COR-L47 (cell line): ENCODE measurements around the gene FIG4.
"Not testable (repeated sequence)": the region's sequence is repeated elsewhere in the genome, so short reads cannot be mapped to it uniquely, and the experiment has no call there.

Source experiments
- DNase-seq: peaks from one replicate; lab custom pipeline; 2025; lab: John Stamatoyannopoulos, UW

The FIG4 gene

GRCh38 chr6:109702791-109703190 is 11.7 kb downstream of the FIG4 start:
- DNase-seq: no peak

DNA sequence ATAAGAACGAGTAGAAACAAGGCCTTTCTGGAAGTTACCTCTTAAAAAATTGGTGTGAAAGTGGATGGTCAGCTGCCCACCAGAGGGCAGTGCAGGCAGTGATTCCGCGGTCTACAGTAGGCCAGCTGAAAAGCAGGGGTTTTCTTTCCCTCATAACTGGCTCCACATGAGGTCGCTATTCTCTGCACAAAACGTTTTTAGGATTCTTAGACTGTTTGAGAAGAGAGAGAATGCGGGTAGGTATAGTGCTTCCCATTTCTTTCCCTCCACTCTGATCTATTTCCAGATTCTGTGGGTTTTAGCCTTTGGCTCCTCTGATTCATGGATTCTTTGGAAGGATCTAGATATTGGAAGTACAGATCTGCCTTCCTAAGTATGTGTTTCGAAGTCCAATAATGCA is 14.2 kb downstream of the FIG4 start:
- peak; percentile 70 for DNase-seq

DNA sequence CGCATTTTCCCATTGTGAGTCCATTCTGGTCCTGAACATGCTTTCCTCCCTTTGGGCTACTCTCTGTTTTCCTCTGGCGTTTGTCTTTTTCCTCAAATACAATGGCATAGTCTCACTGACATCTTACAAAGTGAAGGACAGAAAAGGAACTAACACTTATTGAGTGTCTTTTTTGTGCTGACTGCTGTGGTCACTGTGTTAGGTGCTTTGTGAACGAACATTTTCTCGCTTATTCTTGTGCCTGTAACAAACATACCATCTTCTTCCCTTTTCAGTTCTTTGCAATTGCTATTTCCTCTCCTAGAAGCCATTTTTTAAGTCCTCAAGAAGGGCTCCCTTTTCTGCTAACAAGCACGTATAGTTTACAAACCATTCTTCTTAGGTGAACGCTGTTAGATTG is 15.4 kb downstream of the FIG4 start:
- DNase-seq: no peak

DNA sequence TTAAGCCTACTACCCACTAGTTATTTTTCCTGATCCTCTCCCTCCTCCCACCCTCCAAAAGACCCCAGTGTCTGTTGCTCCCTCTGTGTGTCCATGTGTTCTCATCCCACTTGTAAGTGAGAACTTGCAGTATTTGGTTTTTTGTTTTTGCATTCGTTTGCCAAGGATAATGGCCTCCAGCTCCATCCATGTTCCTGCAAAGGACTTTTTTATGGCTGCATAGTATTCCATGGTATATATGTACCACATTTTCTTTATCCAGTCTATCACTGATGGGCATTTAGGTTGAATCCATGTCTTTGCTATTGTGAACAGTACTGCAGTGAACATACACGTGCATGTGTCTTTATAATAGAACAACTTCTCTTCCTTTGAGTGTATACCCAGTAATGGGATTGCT is 17.0 kb downstream of the FIG4 start:
- DNase-seq: not testable (repeated sequence)

DNA sequence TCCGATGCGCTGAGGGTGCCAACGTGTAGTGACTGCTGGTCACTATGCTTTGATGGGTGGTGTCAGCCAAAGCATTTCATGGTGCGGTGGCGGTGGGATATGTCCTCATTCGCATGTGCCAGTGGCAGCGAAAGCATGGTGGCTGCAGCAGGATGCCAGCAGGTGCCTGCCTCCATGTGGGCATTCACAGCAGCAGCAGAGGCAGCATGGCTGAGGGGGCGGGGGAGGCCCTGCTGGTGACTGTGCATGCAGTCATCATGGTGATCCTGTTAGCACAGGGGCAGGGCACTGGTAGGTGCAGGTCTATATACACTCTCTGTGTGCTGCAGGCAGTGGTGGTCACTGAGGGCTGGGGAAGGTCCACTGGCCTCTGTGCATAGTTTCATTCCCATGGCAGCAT is 22.0 kb downstream of the FIG4 start:
- DNase-seq: no peak

- DNase-seq: no peak
These were observed 23.1 kb downstream of the FIG4 start for GRCh38 chr6:109714166-109714565.

DNA sequence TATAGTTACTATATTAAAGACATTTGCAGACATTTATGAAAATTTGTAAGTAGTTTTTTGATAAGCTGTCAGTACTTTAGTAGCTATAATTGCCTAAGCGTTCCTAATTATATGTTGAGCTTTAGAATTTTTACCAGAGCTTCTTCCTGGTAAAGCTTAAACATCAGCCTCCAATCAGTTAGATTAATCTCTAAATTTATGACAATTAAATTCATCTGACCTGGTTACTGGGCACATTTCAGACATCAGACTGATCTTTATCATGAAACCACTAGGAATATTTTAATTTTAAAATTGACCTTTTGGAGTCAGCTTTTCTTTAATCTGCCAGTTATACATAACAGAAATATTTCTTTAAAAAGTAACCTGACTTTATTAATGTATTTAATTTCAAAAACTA is 23.5 kb downstream of the FIG4 start:
- no peak for DNase-seq

GRCh38 chr6:109715616-109716015 is 24.5 kb downstream of the FIG4 start:
- no peak for DNase-seq

GRCh38 chr6:109717971-109718370 is 26.9 kb downstream of the FIG4 start:
- DNase-seq: no peak

DNA sequence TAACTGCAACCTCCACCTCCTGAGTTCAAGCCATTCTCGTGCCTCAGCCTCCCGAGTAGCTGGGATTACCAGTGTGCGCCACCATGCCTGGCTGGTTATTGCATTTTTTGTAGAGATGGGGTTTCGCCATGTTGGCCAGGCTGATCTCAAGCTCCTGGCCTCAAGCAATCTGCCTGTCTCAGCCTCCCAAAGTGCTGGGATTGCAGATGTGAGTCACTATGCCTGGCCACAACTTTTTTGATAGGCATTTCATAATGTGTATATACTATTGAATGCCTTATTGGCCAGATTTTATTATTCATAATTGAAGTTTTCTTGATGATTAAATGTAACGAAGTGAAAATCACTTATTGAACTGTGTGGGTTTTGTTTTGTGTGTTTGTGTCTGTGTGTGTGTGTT is 27.9 kb downstream of the FIG4 start:
- DNase-seq: no peak

DNA sequence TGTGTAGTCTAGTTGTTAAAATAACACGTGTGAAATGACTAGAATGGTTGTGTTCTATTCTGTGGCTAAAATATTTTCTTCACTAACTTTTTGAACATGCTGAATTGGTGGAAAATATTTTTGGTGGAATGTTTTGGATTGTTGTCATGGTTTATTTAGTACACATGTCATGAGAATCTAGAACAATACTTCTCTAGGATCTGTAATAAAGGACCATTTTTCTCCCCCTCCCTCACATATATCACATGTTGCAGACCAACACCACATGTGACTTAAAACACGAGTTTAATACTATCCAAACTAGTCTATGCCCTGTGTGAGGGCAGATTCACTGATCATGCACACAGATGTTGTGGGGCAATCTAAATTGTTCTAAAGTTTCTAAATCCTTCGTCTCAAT is 29.2 kb downstream of the FIG4 start:
- DNase-seq: no peak

DNA sequence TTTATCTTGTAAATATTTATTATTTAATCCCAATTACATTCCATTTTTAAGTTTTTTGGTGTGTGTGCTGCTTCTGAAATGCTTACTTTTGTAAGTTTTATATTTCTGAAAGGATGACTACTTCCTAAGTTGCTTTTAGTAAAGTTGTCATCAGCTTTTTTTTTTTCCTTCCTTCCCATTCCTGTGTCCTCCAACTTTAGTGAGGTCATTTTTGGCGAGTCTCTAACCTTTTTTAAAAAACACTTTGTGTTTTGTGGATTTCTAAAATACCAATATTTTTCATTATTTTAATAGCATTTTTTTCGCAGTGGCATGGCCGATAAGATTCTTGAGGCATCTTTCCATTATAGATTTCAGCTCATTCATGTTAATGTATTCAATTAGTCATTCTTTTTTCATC is 30.9 kb downstream of the FIG4 start:
- no peak for DNase-seq

- DNase-seq: no peak
These were observed 31.6 kb downstream of the FIG4 start for GRCh38 chr6:109722564-109723254.

GRCh38 chr6:109725250-109725649 is 34.2 kb downstream of the FIG4 start:
- not testable (repeated sequence) for DNase-seq

DNA sequence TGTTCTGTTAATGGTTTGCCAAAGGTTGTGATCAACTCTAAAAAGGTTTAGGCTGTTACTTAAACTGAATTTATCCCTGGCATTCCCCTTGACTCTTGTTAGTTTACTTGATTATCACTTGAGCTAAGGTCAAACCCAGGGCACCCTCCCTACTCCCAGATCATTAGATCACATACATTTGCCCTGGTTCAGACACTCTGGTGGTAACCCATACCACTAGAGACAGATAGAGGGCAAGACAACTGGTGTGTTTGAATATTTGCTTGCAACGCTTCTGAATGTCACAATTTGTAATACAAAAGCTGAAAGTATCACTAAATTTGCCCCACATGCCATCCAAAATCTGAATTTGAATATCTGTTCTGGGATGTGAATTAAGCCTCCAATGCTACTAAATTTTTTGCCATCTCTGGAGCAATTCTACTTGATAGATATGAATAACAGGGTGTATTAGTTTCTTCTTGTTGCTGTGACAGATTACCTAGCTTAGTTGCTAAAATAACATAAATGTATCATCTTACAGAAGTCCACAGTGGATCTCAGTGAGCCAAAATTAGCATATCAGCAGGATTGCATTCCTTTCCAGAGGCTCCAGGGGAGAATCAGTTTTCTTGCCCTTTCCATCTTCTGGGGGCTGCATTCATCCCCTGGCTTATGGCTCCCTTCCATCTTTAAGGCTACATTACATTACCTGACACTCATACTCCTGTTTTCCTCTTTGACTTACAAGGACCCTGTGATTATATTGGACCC is 45.4 kb downstream of the FIG4 start:
- no peak for DNase-seq

DNA sequence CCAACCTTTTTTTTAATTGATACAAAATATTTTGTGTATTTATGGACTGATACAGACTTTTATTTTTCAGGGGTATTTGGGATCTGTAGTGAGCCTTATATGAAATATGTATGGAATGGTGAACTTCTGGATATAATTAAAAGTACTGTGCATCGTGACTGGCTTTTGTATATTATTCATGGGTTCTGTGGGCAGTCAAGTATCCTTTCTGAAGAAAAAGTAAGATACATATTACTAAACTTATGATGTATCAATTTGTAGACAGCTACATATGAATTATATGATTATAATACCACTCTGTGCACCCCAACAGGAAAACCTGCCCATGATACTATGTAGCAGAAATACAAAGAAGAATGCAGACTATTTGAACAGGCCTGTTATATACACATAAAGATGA is 47.2 kb downstream of the FIG4 start:
- DNase-seq: no peak

DNA sequence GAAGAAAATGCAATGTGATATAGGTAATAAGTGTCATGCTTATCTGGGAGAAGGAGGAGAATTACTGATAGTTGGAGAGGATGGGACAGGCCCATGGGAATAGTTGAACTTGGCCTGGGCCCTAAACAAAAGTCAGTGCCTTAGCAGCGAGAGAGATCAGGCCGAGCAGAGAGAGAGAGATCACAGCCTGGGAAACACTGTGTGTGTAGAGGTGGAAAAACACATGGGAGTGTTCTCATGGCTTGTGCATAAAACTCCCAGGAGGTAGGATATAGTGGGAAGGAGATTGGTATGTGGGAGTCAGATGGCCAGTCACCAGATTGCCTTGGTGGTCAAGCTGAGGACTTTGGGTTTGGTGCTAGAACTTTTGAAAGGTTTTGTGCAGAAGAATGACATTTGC is 47.6 kb downstream of the FIG4 start:
- DNase-seq: no peak

DNA sequence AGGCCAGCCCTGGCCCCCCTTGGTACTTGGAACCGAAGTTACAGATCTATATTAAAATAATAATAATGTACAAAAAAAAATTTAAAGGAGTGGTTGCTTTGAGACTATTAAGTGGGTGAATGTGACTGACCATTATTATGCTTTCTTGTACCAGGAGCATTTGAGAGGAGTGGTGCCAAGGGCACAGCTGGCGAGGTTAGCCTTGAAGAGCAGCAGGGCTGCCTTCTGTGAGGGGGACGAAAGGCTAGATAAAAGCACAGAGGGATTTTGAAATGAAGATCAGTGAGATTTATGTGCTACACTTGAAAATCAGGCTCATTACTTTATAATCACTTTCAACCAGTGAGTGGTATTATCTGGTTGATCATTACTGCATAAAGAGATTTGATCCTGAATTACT is 48.6 kb downstream of the FIG4 start:
- no peak for DNase-seq

GRCh38 chr6:109740787-109741186 is 49.7 kb downstream of the FIG4 start:
- no peak for DNase-seq

- DNase-seq: no peak
These were observed 52.6 kb downstream of the FIG4 start for GRCh38 chr6:109743739-109744138.

DNA sequence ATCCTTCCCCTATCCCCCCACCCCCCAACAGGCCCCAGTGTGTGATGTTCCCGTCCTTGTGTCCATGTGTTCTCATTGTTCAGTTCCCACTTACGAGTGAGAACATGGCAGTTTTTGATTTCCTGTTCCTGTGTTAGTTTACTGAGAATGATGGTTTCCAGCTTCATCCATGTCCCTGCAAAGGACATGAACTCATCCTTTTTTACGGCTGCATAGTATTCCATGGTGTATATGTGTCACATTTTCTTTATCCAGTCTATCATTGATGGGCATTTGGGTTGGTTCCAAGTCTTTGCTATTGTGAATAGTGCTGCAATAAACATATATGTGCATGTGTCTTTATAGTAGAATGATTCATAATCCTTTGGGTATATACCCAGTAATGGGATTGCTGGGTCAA is 53.7 kb downstream of the FIG4 start:
- not testable (repeated sequence) for DNase-seq

DNA sequence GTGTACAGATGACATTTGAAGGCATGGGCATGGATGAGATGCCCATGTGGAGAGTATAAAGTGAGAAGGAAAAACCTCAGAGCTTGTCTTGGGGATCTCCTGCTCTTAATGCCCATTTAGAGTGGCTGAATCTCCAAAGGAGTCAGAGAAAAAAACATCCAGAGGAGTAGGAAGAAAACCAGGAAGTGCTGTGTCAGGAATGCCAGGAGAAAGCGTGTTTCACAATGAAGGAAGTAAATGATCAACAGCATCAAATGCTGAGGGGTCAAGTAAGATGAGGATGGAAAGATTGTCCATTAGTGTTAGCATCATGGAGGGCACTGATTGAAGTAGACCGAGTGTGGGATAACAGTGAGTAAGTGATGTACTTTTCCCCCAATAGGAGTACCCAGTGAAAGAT is 56.1 kb downstream of the FIG4 start:
- DNase-seq: no peak

DNA sequence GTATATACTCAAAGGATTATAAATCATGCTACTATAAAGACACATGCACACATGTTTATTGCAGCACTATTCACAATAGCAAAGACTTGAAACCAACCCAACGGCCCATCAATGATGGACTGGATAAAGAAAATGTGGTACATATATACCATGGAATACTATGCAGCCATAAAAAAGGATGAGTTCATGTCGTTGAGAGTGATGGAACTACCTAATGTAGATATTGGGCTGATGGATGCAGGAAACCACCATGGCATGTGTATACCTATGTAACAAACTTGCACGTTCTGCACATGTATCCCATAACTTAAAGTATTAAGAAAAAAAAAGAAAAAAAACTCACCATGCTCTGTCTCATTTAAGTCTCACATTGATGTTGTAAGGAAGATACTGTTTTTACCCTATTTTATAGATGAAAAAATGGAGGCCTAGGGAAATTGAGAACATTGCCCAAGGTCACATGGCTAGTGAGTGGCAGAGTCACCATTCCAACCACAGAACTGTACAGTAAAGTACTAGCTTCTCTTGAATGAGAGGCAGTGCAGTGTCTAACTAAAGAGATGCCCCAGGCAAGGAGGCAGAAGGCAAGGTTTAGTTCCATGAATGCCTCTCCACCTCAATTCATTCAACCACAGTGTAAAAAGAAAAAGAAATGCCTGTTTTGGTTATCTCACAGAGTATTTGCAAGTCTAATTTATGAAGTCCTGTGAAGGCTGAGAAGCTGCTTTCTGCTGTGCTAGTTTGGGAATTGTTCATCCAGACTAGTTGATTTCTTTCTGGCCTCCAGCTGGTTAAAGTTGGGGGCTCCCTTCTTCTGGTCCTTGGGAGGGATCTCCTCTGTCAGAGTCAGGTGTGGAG is 68.2 kb downstream of the FIG4 start:
- DNase-seq: no peak
